GDM1 (cell line): ENCODE results near the gene EDA.
"Not testable (repeated sequence)": the region's sequence is repeated elsewhere in the genome, so short reads cannot be mapped to it uniquely, and the experiment has no call there.

ENCODE experiments used
- DNase-seq: peaks from one replicate; lab custom pipeline; 2025; lab: John Stamatoyannopoulos, UW

Gene EDA

DNA sequence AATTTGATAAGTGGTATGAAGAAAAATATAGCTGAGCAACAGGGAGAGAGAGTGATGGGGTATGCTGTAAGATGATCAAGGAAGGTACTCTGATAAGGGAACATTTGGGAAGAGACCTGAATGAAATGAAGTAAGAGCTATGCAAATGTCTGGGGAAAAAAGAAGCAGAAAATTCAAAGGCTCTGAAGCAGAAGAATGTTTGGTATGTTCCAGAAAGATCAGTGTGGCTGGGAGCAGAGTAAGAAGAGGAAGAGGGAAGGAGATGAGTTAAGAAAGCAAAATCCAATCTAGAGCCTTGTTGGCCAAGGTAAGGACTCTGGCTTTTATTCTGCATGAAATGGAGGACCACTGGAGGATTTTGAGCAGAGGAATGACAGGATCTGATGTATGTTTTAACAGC is 343.8 kb downstream of the EDA start:
- no peak for DNase-seq

DNA sequence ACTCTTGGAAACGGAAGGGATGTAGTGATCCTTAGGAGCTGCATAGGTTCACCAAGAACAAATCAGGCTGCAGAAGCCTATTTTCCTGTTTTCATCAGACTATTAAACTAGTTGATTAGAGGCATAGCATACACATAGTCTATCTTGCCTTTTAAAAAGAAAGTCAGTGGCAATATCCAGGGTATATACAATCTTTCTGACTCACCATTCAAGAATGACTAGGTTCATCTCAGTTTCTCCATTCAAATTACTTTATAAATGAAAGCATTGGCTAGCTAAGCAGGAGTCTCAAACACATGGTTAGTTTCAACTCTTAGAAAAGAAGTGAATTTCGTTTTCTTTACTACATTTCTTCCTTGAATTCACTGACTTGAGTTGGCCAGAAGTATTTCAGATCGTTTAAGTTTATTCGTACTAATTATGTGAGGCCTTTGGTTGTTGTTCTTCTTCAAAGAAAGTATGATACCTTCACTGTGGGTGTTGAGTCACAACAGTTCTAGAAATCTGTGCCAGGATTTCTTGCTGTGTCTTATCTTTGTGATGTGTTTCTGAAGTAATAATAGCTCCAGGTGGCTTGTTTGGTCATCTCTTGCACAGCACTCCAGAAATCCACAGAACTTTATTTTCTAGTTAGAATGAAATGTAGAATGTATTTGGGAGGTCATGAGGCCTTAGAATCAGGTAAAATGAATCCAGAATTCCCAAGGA is 345.6 kb downstream of the EDA start:
- no peak for DNase-seq

DNA sequence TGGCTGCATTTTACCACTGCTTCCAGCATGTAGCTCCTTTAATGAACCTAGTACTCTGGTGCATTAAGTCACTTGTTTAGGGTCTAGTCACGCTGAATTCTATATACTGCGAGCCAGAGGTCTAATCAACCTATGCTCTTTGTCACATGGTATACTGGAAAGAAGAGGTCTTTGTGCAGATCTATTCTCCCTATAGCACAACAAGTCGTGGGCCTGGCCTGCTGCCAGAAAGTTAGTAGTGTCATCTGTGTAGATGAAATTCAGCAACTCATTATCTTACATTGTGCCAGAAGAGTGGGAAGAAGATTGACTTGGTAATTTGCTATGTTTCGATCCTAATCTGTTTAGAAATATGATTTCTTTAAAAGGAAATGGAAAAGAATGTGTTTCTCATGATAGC is 353.0 kb downstream of the EDA start:
- no peak for DNase-seq

DNA sequence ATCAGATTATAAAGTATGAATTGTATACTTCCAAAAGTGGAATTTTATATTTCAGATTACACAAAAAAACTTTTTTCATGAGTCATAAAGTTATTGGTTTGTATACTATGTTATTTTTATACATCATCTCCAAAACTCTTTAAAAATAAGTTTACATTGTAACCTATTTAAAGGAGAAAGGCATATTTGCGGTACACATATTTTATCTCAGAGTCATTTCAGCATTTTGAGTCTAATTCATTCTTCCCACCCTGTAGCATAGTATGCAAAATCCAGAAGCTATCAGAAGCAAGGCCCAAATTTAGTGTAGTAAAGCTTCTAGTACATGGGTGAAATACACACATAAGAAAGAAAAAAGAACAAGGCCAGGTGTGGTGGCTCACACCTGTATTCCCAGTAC is 353.5 kb downstream of the EDA start:
- DNase-seq = no peak

GRCh38 chrX:69987691-69988090 is 371.8 kb downstream of the EDA start:
- DNase-seq = no peak

DNA sequence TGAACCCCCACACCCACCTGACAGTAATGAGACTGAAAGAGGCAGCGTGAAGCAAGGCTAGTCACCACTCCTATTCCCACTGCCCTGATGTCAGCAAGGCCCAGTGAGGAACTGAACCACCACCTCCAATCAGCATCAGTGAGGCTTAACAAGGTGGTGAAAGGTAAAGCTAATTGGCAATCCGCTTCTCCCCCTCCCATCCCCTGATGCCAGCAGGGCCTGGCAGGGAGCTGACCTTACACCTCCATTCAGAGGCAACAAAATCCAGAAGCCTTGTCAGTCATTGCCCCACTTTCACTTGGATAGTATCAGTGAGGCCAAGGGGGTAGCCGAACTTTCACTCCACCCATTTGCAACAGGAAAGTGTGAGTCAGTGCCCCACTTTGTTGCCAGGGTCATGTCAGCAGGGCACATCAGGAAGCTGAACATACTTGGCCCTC is 373.1 kb downstream of the EDA start:
- DNase-seq = no peak

- no peak for DNase-seq
These were observed 375.8 kb downstream of the EDA start for GRCh38 chrX:69991685-69992084.

- DNase-seq = no peak
These were observed 377.6 kb downstream of the EDA start for GRCh38 chrX:69993494-69993893.

GRCh38 chrX:69995362-69996112 is 379.6 kb downstream of the EDA start:
- no peak for DNase-seq

GRCh38 chrX:69996113-69996468 is 380.2 kb downstream of the EDA start:
- DNase-seq = no peak

DNA sequence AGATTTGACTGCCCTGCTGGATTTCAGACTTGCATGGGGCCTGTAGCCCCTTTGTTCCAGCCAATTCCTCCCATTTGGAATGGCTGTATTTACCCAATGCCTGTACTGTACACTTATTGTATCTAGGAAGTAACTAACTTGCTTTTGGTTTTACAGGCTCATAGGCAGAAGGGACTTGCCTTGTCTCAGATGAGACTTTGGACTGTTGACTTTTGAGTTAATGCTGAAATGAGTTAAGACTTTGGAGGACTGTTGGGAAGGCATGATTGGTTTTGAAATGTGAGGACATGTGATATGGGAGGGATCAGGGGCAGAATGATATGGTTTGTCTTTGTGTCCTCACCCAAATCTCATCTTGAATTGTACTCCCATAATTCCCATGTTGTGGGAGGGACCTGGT is 382.4 kb downstream of the EDA start:
- not testable (repeated sequence) for DNase-seq

- DNase-seq = no peak
These were observed 385.4 kb downstream of the EDA start for GRCh38 chrX:70001269-70001668.

GRCh38 chrX:70001708-70002341 is 385.9 kb downstream of the EDA start:
- no peak for DNase-seq

DNA sequence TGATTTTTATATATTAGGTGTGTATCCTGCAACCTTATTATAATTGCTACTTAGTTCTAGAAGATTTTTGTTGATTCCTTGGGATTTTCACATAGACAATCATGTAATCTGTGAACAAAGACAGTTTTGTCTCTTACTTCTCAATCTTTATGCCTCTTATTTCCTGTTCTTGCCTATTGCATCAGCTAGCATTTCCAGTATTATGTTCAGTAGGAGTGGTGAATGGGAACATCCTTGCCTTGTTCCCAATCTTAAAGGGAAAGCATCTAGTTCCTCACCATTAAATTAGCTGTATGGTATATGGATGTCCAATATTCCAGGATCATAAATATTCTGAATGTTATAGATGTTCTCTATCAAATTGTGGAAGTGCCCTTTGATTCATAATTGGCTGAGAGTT is 392.0 kb downstream of the EDA start:
- DNase-seq = no peak

DNA sequence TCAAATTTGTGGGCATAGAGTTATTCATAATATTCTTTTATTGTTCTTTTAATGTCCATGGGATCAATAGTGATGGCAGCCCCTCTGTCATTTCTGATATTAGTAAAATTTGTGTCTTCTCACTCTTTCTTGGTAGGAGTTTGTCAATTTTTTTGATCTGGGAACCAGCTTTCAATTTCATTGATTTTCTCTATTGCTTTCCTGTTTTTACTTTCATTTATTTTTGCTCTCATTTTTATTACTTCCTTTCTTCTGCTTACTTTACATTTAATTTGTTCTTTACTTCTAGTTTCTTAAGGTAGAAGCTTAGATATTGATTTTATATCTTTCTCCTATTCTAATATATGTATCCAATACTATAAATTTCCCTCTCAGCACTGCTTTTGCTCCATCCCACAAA is 393.1 kb downstream of the EDA start:
- DNase-seq = no peak

GRCh38 chrX:70009970-70010369 is 394.1 kb downstream of the EDA start:
- DNase-seq = no peak

- DNase-seq = no peak
These were observed 396.8 kb downstream of the EDA start for GRCh38 chrX:70012756-70013155.

- DNase-seq = no peak
These were observed 397.8 kb downstream of the EDA start for GRCh38 chrX:70013466-70014381.

DNA sequence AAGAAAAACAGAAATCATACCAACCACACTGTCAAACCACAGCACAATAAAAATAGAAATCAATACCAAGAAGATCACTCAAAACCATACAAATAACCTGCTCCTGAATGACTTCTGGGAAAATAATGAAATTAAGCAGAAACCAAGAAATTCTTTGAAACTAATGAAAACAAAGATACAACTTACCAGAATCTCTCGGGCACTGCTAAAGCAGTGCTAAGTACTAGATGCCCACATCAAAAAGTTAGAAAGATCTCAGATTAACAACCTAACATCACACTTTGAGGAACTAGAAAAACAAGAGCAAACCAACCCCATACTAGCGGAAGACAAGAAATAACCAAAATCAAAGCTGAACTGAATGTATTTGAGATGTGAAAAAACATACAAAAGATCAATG is 400.6 kb downstream of the EDA start:
- DNase-seq = no peak

- DNase-seq = no peak
These were observed 406.7 kb downstream of the EDA start for GRCh38 chrX:70022616-70023015.

- no peak for DNase-seq
These were observed 409.6 kb downstream of the EDA start for GRCh38 chrX:70025464-70025863.
